HG03558 (cell line): ENCODE measurements around the gene VSTM4.

ENCODE experiments used
- ATAC-seq: cut with Tn5 transposase; IDR thresholded peaks from one replicate; pipeline ENCODE4 v1.9.1; 2021; ENCODE audit warnings: moderate number of reproducible peaks; ENCODE audit not compliant: unreplicated experiment; ENCODE audit errors: extremely low read depth

The VSTM4 gene

DNA sequence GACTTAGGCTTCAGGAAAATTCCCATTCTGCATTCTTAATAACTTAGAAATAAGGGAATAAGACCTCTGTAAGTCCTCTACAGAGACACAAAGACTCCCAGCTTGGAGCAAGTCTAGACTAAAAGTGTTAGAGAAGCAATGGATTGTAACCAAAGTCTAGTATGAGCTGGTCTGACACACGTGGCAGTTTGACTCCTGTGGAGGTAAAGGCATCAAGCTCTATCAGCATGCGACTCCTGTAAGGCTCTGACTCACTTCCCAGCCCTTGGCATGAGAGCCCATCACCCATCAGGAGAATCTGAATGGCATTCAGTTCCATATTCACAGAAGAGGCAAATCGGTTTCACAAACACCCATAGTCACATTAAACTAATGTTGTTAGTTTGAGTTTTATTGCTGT lies 4.4 kb upstream of the VSTM4 start:
- ATAC-seq: no peak

DNA sequence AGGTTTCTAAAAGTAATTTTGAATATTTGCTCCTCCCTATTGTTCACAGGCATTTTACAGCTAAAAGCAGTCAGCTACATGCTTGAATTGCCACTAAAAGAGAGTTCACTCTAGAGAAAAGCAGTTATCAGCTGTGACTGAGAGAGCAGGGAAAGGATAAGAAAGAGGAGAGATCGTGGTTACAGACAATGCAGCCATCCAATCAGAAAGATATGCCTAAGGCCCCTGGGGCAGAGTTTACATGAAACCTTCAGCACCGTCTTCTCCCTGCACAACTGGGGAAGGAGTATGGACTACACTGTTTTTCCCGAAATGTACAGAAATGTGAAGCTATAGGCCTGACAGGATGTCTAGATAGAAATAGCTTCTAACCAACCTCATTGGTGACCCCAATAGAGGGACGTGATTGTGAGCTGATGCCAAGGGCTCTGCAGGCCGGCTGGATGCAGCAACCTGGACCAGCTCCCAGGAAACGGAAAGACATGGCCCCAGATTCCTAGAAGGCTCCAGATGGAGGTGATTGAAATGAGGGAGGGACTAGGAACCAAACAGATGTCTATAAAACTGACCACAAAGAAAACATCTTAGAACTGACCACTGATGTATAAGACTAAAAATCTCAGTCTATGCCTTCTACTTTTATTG lies 3.2 kb upstream of the VSTM4 start:
- no peak for ATAC-seq

DNA sequence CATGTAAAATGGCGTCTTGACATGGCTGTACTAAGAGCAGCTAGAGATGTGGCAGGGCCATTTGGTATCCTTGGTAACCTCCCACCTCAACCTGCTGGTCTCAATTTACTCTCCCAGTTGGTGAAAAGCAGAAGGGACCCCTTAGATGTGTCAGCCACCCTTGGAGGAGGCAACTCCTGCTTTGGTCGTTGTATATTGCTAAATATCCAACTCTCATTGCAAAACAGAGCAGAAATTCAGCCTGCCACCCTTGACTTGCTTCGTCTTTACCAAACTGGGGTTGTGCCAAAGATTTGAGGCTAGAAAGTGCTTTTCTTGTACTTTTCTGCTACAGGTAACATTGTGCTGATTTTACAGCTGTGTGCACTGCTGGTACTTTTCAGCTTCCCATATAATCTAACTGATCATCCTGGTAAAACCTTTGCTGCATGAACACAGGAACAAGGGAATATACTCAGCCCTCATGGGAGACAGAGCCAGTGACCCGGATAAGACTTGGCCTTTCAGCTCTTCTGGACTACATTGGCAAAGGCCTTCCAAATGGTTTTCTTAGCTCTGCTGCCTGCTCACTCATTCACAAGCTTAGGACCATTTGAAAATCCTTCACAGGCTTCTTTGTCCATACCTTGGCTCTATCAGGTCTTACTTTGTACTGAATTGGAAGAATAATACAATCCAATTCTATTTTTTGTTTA lies 2.2 kb upstream of the VSTM4 start:
- no peak for ATAC-seq

DNA sequence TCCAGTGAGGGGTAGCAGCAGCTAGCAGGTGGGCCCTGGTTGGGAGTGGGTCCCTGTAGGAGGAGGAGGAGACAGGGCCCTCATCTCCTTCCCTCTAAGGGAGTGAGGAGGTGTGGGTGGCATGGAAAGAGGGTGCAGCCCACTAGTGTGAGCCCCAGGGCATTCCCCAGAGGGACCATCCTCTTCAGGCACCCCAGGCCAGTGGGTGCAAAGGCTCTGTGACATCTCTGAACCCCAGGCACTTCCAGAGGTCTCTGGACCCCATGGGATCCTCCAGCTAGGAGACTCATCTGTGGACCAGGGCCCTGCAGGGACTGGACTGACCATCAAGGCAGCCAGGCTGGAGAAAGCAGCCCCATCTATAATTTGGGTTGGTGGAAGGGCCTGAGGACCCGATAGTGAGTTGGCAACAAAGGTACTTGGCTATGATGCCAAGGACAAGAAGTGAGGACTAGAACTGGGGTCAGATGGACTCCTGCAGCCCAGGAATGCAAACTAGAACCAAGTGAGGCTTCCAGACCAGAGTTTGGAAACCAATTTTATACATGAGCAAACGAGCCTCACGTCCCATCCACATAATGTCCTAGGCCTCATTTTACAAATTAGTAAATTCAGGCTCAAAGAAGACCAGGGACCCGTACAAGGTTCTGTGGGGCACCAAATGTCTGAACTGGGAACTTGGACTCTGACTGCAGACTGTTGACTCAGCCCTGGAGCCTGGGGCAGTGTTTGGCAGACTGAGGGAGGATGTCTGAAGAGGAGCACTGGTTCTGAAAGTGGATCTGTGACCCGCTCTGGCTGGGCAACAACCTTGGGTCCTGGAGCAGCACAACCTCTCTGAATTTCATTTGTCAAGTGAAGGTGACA lies 1.4 kb upstream of the VSTM4 start:
- no peak for ATAC-seq

DNA sequence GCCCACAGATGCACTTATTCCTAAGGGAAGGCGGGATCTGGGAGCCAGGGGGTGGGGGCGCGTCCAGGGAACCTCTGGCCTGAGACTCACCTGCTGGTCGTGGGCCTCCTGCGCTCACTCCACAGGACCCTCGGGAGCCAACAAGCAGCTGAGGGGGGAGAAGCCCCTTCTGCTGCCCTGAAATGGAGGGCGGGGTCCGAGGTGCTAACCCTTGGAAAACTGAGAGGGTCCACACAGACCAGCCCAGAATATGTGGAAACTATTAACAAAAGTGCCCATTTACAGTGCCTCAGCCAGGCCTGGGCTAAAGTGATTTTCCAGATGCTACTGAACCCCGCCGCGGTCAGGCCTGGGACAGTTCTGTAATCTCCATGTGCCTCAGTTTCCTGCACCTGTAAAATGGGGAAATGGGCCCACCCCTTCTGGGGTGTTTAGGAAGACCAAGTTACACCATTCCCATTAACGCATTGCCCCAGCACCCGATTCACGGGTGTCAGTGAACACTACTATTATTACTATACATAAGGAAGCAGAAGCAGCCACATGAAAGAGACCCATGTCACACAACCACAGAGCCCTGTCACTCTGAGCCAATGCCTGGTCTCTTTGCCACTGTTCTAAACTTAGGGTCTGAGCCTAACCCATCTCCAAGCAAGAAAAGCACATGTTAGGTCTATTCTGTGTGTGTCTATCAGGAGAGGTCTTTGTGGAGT lies 630 bp upstream of the VSTM4 start:
- no peak for ATAC-seq

DNA sequence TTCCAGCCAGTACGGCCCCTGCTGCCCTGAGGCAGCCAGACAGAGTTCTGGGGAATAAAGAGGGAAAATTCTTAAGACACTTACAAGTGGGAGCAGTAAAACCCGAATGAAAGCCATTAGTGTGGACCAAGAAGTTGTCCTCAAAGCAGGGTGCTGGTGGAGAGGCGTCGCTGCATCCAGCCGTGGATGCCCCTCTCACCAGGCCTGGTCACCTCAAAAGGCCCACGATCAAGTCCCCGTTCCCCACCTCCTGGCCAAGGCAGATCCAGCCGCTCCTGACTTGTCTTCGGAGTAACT lies 656 bp downstream of the VSTM4 start:
- ATAC-seq: no peak

DNA sequence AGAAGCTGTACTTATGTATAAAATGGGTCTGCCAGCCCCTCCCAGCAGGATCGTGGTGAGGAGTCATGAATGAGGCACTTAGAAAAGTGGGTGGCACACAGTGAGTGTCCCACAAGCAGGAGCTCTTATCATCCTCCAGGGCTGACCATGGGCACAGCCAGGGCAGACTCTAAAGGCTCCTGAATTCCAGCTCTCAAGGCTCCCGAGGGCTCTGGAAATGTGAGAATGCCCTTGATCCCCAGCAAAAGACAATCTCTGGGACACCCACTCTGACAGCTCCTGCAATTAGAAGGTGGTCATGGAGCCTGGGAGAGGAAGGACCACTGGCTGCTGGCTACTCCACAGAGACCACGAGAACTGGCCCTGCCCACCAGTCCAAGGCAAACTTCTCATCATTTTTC lies 1.6 kb downstream of the VSTM4 start:
- no peak for ATAC-seq

DNA sequence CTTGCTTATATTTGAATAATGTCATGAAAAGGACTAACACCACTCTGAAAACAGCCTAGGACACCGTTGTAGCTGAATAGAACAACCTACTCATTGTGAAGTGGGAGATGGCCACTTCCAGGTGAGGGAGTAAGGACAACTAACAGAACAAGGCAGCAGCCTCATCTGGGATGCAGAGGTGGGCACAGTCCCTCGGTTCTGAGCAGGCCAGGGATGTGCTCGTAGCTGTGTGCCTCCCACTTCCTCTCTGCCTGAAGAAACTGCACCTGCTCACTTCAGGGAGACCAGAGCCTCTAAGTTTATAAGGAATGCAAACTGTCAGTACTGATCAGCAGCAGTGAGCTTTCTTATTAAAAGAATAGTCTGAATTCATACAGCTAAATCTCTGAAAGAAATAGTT lies 2.5 kb downstream of the VSTM4 start:
- ATAC-seq: no peak

DNA sequence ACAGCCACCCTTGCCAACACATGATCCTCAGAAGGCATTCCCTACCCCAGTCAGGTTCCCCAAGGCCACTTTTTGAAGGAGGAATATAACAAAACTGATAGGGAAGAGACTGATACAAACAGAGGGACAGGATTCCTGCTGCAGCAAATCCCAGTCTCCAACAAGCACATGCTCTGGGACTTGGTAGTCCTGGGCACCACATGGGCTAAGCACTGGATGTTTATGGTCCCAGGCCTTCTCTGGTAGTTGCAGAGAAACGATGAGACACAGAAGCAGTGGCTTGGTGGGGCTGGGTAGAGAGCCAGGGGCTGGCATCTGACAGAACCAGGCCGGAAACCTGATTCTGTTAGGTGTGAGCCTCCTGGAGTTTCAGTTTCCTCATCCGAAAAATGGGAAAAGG lies 3.2 kb downstream of the VSTM4 start:
- ATAC-seq: no peak

DNA sequence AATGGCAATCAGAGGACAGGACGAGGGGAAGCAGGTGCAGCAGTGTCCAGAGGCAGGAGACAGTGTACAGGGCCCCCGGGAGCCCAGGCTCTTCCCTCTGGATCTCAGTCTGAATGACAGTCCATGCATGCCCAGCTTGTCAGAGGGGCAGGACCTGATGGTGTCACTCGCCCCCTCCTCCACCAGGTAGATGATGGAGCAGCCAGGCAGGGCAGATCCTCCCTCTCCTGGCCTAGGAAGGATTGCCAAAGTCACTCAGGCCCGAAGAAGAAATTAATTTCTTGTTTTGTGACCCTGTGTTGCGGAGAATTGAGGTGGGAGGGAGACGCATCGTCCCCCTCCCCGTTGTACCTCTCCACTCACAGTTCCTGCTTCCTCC lies 4.0 kb downstream of the VSTM4 start:
- no peak for ATAC-seq

DNA sequence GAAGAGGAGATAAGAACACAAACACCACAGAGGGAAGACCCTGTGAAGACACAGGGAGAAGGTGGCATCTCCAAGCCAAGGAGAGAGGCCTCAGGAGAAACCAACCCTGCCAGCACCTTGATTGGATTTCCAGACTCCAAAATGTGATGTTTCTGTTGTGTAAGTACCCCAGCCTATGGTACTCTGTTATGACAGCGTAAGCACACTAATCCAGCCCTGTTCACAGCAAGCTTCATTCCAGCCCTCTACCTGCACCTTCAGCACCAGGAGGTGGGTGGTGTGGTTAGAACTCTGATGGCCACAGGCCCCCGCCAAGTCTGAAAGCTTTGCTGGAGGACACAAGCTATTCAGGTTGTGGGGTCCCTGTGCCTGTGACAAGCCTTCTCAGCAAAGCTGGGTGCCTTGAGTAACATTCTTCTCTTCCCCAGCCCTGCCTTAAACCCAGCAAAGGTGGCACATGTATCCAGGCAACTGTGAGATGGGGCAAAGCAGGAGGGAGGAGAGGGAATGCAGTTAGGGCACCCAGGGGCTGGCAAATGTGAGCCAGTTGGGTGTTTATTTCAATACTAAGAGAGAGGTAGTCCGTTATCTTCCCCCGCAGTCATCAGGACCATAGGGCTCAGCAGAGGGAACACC lies 4.5 kb downstream of the VSTM4 start:
- ATAC-seq: no peak

DNA sequence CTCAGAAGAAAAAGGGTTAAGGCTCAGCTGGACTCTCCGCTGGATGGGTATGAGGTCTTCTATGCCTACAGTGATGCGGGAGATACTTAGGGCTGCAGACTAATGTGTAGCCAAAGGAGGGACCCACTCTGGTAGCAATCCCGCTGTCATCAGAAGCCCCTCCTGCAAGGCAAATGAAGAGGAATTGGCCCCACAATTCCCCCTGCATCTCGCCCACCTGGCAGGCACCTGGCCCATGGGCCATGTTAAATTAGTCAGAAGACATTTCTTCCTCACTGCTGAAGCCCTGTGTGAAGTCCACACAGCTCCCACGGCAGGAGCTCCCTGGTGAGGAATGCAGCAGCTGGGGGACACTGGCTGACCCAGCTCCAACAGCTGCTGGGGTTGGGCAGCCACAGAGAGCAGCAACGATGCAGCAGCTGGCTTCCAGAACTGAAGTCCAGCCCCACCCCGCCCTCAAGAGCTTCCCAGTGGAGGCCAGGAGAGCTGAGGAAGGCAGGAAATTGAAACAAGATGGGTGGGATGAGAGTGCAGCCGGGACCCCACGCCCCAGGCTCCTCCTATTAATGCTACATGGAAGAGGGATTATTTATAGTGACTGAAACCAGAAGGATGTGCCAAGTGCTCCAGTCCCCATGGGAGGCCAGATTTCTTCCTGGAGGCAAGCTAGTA lies 5.5 kb downstream of the VSTM4 start:
- no peak for ATAC-seq

DNA sequence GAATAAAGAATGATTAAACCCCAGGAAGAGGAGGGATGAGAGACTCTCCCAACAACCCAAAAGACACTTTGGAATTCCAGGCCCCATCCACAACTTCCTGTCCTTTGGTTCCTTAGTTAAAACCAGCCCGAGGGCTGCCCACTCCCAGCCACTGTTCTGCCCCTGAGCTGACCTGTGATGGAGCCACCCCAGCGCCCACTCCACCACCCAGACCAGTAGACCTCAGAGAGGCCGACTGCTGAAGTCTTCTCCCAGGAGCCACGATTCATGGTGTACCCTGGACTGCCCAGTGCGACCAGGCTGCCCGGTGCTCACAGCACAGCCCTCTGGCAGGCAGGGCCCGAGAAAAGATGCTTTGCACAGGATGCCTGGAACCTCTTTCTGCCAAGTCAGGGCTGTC lies 6.7 kb downstream of the VSTM4 start:
- ATAC-seq: no peak

DNA sequence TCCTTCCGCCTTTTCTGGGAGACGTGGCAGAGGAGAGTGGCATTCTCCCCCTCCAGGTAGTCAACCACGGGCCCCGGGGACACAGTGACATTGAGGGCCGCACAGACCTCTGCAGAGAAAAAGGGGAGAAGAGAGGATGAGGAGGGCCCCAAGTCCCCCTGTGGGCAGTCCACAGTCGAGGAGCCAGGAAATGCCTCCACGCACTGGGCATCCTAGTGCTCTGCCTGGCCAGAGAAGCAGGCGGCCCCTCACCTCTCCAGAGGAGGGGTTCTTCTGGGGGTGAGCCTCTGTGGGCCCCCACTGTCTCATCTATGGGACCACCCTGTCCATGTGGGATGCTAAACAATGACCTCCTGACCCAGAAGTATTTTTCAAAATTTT lies 7.4 kb downstream of the VSTM4 start:
- no peak for ATAC-seq

DNA sequence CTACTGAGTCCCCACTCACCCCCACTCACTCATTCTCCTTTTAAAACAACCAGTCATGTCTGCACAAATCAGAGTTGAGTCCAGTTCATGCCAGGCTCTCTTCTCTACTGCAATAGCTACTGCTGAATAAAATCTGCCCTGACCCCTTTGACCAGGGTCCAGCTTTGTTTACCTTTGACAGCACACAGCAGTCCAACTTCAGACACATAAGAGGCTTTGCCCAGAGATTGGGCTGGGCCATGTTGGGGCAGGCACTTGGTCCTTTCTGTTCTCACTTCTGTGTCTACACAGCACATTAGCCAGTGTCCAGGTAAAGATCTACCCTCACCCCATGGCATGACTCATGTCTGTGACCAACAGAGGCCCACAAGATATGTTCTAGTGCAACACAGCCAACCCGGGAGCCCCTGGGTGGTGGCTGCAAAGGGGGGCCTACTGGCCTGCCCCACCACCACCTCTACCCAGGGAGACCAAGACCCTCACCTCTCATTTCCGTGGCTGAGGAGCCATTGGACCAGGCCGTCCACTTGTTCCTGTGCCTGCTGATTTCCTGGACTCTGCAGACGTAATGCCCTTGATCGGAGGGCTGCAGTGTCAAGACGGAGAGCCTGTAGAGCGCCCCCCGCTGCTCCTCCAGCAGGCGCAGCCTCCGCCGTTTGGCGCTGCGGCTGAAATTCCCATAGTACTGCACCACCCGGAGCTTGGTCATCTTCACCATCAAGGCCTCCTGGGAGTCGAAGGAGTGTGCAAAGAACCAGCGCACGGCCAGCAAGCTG lies 8.0 kb downstream of the VSTM4 start:
- no peak for ATAC-seq

DNA sequence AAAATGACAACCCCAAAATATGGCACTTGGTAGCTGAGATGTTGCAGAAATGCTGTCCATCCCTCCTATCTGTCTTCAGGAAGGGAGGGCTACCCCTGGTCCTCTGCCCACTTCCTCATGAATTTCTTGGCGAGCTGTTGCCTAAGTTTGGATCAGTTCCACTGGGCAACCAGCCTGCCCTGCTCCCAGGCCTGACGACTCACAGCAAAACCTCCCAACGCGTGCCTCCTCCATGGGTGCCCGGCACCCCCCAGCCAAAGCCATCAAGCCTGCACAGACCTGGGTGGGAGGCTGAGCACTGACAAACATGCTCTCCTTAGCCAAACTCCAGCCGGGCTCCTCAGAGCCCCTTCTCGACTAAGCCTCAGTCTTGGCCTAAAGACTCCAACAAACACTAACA lies 8.9 kb downstream of the VSTM4 start:
- no peak for ATAC-seq

DNA sequence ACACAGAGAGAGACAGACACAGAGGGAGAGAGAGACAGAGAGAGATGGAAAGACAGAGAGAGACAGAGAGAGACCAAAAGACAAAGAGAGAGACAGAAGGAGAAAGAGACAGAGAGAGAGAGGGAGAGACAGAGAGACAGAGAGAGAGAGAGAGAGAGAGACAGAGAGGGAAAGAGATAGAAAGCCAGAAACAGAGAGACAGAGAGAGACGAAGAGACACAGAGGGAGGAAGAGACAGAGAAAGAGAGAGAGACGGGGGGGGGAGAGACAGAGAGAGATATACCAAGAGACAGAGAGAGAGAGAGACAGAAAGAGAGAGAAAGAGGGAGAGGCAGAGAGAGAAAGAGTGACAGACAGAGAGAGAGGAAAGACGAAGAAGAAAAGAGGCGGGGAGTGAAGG lies 10.2 kb downstream of the VSTM4 start:
- no peak for ATAC-seq

DNA sequence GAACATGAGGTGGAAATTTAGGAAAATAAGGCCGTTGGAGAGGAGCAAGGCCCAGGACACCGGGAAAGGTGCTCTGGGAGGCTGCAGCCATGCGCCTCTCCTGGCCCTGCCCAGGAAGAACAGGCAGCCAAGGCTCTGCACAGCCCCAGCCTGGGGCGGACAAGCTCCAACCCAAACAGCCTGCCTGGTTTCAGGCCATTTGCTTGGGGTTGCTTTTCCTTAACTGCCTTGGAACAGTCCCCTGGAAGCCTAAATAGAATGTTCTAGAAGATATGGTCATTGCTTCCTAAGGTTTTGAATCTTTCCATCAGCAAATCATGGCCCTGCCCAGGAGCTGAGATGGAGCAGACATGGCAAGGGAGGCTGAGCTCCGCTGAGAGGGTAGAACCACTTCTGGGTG lies 11.0 kb downstream of the VSTM4 start:
- ATAC-seq: no peak

DNA sequence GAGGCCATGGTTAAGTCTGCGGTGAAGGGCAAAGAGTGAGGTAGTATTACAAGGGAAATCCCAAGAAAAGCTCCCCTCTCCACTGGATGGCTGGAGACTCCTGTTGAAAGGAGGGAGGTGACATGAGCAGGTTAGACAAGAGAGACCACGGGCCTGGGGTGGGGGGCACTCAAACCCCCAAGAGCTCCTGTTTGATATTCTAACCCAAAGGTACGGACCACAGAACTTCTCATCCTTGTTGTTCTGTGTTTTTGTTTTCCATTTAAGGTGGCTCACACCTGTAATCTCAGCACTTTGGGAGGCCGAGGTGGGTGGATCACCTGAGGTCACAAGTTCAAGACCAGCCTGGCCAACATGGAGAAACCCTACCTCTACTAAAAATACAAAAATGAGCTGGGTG lies 11.6 kb downstream of the VSTM4 start:
- no peak for ATAC-seq
